Activated CD4-positive, alpha-beta memory T cell treated with anti-CD3 and anti-CD28 coated beads for 36 hours (primary cell): ENCODE measurements around the gene TMEM253. TPM values are rescaled to one million over a fixed set of nuclear protein-coding genes. Genes with fewer than 3 reads are reported as not detected.

Source experiments
- CTCF ChIA-PET: fragments of 350-600 bp; sonication (Branson Sonifier 250); formaldehyde crosslinking; loops from one replicate; lab custom pipeline; 2021; ENCODE audit warnings: antibody characterized with exemption, inconsistent platforms; lab: Charles Lee
- POLR2A ChIA-PET: fragments of 350-600 bp; sonication (Branson Sonifier 250); formaldehyde crosslinking; loops from one replicate; lab custom pipeline; 2021; ENCODE audit warnings: antibody characterized with exemption; lab: Charles Lee
- DNase-seq: peaks from one replicate; pipeline ENCODE4 v3.0.0-alpha.2; 2020
- H3K27ac Mint-ChIP-seq: one replicate; pipeline ENCODE4 v1.8.0; 2021; ENCODE audit warnings: mixed read lengths
- H3K27me3 Mint-ChIP-seq: one replicate; pipeline ENCODE4 v1.8.0; 2021; ENCODE audit warnings: mixed read lengths
- H3K36me3 Mint-ChIP-seq: one replicate; pipeline ENCODE4 v1.8.0; 2021; ENCODE audit warnings: mixed read lengths
- H3K4me1 Mint-ChIP-seq: one replicate; pipeline ENCODE4 v1.8.0; 2021; ENCODE audit warnings: low read depth, mixed read lengths
- H3K4me3 Mint-ChIP-seq: one replicate; pipeline ENCODE4 v1.8.0; 2021; ENCODE audit warnings: mild to moderate bottlenecking, mixed read lengths
- H3K9me3 Mint-ChIP-seq: one replicate; pipeline ENCODE4 v1.8.0; 2021; ENCODE audit warnings: mixed read lengths
- intact Hi-C: fragments of 100-400 bp; cut with micrococcal nuclease; formaldehyde crosslinking; loops from one replicate; pipeline ENCODE4 v1.15.1; 2023
- total RNA-seq, 2 experiments: library from RNA; stranded (reverse); gene quantifications; one replicate each; pipeline ENCODE4 v1.2.3, GENCODE V29; 2021

Gene TMEM253
- total RNA-seq, 2 experiments from 2014 or later, result not detected

GRCh38 chr14:21145437-21145836 lies 44.6 kb downstream of the TMEM253 start:
- no peak for DNase-seq
- Mint-ChIP-seq H3K36me3 (no peaks in the 10 kb centered on the region), H3K4me3 (no peak overlapping the region), H3K9me3 (peaks cover 21% of the 10 kb centered on the region), H3K27ac (no peak overlapping the region), H3K27me3 (peaks cover 7% of the 10 kb centered on the region), H3K4me1 (no peaks in the 10 kb centered on the region)
- CTCF ChIA-PET, result interaction anchor here (0.6 kb wide), 1 partner anchor 9 kb away, joined by 3 read pairs; no protein-coding TSS in a partner anchor
- intact Hi-C loops, result no loop called here
- POLR2A ChIA-PET, result no interaction called here

- DNase-seq, result no peak
- Mint-ChIP-seq H3K4me1 (no peaks in the 10 kb centered on the region), H3K36me3 (no peaks in the 10 kb centered on the region), H3K9me3 (peaks cover 18% of the 10 kb centered on the region), H3K27ac (no peak overlapping the region), H3K4me3 (no peak overlapping the region), H3K27me3 (peaks cover 5% of the 10 kb centered on the region)
- CTCF ChIA-PET, result no interaction called here
- intact Hi-C loops, result no loop called here
- POLR2A ChIA-PET, result no interaction called here
These were observed 48.9 kb downstream of the TMEM253 start for GRCh38 chr14:21149641-21150367.

Other genes starting within 250 kb of the TMEM253 start
- not detected for gene RNASE3, start 209.7 kb upstream of the TMEM253 start, total RNA-seq
- gene RNASE2, start 145.6 kb upstream of the TMEM253 start, total RNA-seq, result not detected
- 10 to 100 TPM; 74.9 to 78.9 TPM for gene METTL17, start 111.1 kb upstream of the TMEM253 start, total RNA-seq
- gene SLC39A2, start 101.8 kb upstream of the TMEM253 start, total RNA-seq, result under 1 TPM in 1 of 2 experiments, not detected in 1; 0.17 TPM
- gene NDRG2, start 76.0 kb upstream of the TMEM253 start, total RNA-seq, result 1 to 10 TPM; 7.7 to 9.6 TPM
- gene TPPP2, start 70.8 kb upstream of the TMEM253 start, total RNA-seq, result not detected
- not detected for gene RNASE13, start 66.3 kb upstream of the TMEM253 start, total RNA-seq
- gene RNASE7, start 58.7 kb upstream of the TMEM253 start, total RNA-seq, result not detected
- gene RNASE8, start 43.2 kb upstream of the TMEM253 start, total RNA-seq, result not detected
- gene ARHGEF40, start 30.8 kb upstream of the TMEM253 start, total RNA-seq, result under 1 TPM; 0.33 to 0.44 TPM
- 10 to 100 TPM in 1 of 2 experiments, 1 to 10 TPM in 1; 9.9 to 10.7 TPM for gene ZNF219, start 2.4 kb upstream of the TMEM253 start, total RNA-seq
- not detected for gene OR5AU1, start 55.0 kb downstream of the TMEM253 start, total RNA-seq
- 1,000 to 10,000 TPM; 1,063 to 1,070 TPM for gene HNRNPC, start 168.4 kb downstream of the TMEM253 start, total RNA-seq
- under 1 TPM in 1 of 2 experiments, not detected in 1; 0.07 TPM for gene RPGRIP1, start 179.0 kb downstream of the TMEM253 start, total RNA-seq